Colonic mucosa (tissue), 4 donors: ENCODE measurements around the gene TUBGCP5. TPM values are rescaled to one million over a fixed set of nuclear protein-coding genes. Genes with fewer than 3 reads are reported as not detected.
A peak's percentile ranks its signal among the peaks of the same experiment; 100 is the strongest.

ENCODE experiments used
- DNase-seq: peaks from one replicate; pipeline ENCODE4 v3.0.0-alpha.2; 2020
- H3K27ac ChIP-seq: fragments of 200-600 bp; one replicate; pipeline ENCODE4 v1.8.0; 2021
- H3K27me3 ChIP-seq: fragments of 200-600 bp; one replicate; pipeline ENCODE4 v1.8.0; 2021
- H3K36me3 ChIP-seq: fragments of 200-600 bp; one replicate; pipeline ENCODE4 v1.8.0; 2021
- H3K4me1 ChIP-seq: fragments of 200-600 bp; one replicate; pipeline ENCODE4 v1.8.0; 2021; ENCODE audit warnings: mild to moderate bottlenecking
- H3K4me3 ChIP-seq: fragments of 200-600 bp; one replicate; pipeline ENCODE4 v1.8.0; 2021
- H3K9ac ChIP-seq, 2 donors: one replicate each; pipeline ENCODE4 v1.7.0; 2013; ENCODE audit warnings: control low read depth in 2 of 2, low read depth in 2 of 2, low read length in 2 of 2
- H3K9me3 ChIP-seq: fragments of 200-600 bp; one replicate; pipeline ENCODE4 v1.8.0; 2021
- intact Hi-C: fragments of 100-400 bp; cut with DNase I; formaldehyde crosslinking; loops from one replicate; pipeline ENCODE4 v1.14.1; 2022
- total RNA-seq, 2 donors: library from RNA; stranded (reverse); fragmentation: NEBNext Ultra II Directional in 1 of 2; extraction: Animal tissue kit (Norgen Biotek cat#: 25700) in 1 of 2; gene quantifications; one replicate each; pipeline ENCODE4 v1.2.1, GENCODE V29; 2021
- TF ChIP-seq, protein P1 (sequence below): fragments of 200-600 bp; IDR thresholded peaks from one replicate; pipeline ENCODE4 v1.8.0; 2022; ENCODE audit warnings: antibody characterized with exemption, mild to moderate bottlenecking
- donor health status: healthy.
- donor health status: DM: no; HTN: no; CAD: no.
- donor health status: DM: no; HTN: no; CAD: no.

TUBGCP5 gene
- total RNA-seq, 2 donors from 2014 or later, result 7.5 to 10.9 TPM

DNA sequence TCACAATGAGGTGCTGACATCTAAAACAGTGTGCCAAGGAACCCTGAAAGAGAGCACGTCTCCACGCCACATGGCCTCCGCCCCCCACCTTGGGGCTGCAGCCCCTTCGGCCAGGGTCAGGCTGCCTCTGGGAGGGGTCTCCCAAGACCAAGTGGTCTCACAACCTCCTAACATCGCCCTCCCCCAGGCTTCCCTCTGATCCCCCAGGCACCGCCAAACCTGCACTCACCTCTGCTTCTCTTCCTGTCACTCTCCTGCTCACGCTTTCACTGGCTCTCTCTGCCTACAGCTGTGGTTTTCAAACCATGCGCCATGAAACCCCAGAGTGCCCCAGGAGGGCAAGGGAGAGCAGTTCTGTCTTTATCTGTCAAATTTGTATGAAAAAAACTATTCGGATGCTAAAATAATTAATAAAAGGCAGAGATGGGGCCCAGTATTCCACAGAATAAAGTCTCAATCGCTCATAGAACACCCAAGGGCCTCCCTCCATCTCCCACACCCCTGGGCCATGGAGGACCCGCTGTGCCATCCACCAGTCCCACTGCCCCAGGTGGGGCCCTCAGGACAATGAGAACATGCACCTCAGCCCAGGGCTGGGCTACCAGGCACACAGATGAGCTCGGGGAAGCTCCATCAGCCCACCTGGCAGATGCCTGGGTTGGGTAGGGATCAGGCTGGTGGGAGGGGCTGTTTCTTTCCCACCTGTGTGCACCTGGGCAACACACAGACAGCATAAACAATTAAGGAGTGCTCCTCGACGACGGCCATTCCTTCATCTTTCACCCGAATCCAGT lies 80.7 kb downstream of the TUBGCP5 start:
- TF ChIP-seq, protein P1, sequence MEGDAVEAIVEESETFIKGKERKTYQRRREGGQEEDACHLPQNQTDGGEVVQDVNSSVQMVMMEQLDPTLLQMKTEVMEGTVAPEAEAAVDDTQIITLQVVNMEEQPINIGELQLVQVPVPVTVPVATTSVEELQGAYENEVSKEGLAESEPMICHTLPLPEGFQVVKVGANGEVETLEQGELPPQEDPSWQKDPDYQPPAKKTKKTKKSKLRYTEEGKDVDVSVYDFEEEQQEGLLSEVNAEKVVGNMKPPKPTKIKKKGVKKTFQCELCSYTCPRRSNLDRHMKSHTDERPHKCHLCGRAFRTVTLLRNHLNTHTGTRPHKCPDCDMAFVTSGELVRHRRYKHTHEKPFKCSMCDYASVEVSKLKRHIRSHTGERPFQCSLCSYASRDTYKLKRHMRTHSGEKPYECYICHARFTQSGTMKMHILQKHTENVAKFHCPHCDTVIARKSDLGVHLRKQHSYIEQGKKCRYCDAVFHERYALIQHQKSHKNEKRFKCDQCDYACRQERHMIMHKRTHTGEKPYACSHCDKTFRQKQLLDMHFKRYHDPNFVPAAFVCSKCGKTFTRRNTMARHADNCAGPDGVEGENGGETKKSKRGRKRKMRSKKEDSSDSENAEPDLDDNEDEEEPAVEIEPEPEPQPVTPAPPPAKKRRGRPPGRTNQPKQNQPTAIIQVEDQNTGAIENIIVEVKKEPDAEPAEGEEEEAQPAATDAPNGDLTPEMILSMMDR, result no peak
- no peaks in the 10 kb centered on the region for H3K9me3 ChIP-seq
- no peaks in the 10 kb centered on the region for H3K27me3 ChIP-seq
- no peak for DNase-seq
- H3K27ac ChIP-seq, result no peak overlapping the region
- no peaks in the 10 kb centered on the region for H3K4me1 ChIP-seq
- intact Hi-C loops, result no loop called here
- H3K4me3 ChIP-seq, result no peak overlapping the region
- no peaks in the 10 kb centered on the region for H3K36me3 ChIP-seq
- H3K9ac ChIP-seq, result no peak overlapping the region

DNA sequence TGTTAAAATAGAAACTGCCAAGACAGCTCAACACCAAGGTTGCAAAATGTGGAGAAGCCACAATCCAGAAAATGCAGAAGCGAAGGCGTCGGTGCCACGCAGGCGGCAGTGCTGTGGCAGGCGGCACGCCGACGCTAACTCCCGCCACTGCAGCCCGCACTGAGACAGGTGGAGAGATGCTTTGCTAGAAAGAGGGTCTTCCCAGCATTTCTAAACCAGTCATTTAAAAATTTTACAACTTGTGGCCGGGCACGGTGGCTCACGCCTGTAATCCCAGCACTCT lies 82.5 kb downstream of the TUBGCP5 start:
- Histone ChIP-seq H3K4me3 (no peak overlapping the region), H3K9ac (no peak overlapping the region), H3K9me3 (no peaks in the 10 kb centered on the region), H3K27ac (no peak overlapping the region), H3K4me1 (no peaks in the 10 kb centered on the region), H3K36me3 (no peaks in the 10 kb centered on the region), H3K27me3 (no peaks in the 10 kb centered on the region)
- TF ChIP-seq, protein P1, result no peak
- DNase-seq, result no peak
- intact Hi-C loops, result no loop called here

DNA sequence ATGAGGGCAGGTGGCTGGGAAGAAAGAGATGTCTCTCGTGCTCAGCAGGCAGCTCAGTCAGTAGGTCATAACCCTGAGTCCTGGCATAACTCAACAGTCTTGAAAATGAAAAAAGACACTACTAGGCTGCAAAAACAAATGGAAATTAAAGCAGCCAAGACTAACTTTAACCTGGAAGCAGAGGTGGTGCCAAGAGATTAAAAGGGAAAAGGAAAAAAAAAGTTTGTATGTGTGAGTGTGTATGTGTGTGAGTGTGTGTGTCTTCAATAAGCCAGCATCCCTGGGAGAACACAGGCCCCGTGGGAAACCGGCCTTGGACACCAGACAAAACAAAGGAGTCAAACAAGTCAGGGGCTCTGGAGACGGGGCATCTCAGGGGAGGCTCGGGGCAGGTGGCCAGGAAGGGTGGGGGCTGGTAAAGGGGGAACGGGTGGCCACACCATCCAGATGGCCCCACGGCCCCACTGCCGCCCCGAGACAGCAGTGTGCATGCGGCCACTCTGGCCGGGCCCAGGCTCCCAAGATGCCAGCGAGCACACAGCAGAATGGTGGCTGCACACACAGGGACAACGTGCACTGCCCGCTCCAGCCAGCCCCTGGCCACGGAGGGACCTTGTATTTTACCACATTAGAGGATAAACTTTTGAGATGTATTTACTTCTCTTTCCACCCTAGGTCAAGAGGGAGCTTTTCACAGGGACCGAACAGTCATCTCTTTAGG lies 83.0 kb downstream of the TUBGCP5 start:
- Histone ChIP-seq H3K27me3 (no peaks in the 10 kb centered on the region), H3K9ac (no peak overlapping the region), H3K27ac (no peak overlapping the region), H3K36me3 (no peaks in the 10 kb centered on the region), H3K9me3 (no peaks in the 10 kb centered on the region), H3K4me3 (no peak overlapping the region), H3K4me1 (no peaks in the 10 kb centered on the region)
- DNase-seq, result no peak
- intact Hi-C loops, result no loop called here
- TF ChIP-seq, protein P1, result no peak

DNA sequence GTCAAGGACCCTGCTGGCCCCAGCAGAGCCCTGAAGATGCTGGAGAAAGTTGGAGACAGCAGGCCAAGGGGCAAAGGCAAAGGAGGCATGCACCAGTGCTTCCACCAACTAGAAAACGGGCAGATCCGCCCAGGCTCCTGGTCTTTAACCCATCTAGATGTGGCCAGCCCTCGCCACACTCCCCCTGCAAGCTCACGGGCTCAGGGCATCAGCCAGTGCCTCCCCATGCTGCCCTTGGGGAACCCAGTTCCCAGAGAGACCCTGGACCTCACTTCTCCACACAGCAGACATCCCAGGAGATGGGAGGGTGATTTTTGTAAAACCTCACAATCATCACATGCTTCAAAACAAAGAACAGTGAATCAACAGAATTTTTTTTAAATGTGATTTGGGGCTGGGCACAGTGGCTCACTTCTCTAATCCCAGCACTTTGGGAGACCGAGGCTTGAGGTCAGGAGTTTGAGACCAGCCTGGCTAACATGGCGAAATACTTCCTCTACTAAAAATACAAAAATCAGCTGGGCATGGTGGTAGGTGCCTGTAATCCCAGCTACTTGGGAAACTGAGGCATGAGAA lies 83.7 kb downstream of the TUBGCP5 start:
- TF ChIP-seq, protein P1, result no peak
- Histone ChIP-seq H3K9ac (no peak overlapping the region), H3K4me3 (no peak overlapping the region), H3K36me3 (no peaks in the 10 kb centered on the region), H3K27ac (no peak overlapping the region), H3K9me3 (no peaks in the 10 kb centered on the region), H3K27me3 (no peaks in the 10 kb centered on the region), H3K4me1 (no peaks in the 10 kb centered on the region)
- intact Hi-C loops, result no loop called here
- DNase-seq, result no peak

DNA sequence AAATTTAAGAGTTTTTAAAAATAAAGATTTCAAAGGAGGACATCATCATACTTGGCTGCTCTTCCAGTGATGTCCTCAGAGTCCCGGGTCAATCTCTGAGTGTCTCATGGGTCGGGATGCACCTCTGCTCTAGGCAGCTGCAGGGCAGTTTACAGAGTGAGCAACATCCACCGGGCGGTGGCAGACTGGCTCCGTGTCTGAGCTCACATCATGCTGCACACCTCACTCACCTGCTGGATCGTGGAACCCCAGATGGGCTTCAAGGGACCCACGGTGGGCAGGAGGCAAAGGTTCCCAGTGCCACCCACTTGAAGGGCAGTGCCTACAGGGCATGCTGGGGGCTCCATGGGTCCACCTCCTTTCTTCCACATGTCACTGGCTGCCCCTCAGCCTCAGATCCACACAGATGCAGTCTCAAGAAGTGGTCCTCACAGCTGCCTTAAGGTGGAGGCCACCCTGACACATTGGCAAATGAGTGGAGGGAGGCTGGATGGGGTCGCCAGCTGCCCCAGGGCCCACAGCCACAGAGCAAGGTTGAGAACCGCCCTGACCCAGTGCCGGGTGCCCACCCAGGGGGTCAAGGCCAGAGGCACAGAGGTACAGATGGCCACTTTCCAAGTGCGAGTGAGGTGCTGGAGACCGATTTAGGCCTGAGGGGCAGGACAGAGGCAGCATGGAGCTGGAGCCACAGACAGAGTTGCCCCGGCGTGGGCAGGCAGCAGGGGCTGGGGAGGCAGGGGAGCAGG lies 84.4 kb downstream of the TUBGCP5 start:
- intact Hi-C loops, result no loop called here
- no peaks in the 10 kb centered on the region for H3K4me1 ChIP-seq
- TF ChIP-seq, protein P1, result no peak
- no peak overlapping the region for H3K27ac ChIP-seq
- no peaks in the 10 kb centered on the region for H3K27me3 ChIP-seq
- no peaks in the 10 kb centered on the region for H3K9me3 ChIP-seq
- no peak overlapping the region for H3K4me3 ChIP-seq
- no peak for DNase-seq
- no peaks in the 10 kb centered on the region for H3K36me3 ChIP-seq
- peak overlapping the region in 1 of 2 donors; percentile 12 for H3K9ac ChIP-seq
